ENCODE results near the gene MNT. TPM values are rescaled to one million over a fixed set of nuclear protein-coding genes. Genes with fewer than 3 reads are reported as not detected.

Gene MNT
- total RNA-seq, 1 donor from 2014 or later: 4.9 TPM

- TF ChIP-seq, protein P1, sequence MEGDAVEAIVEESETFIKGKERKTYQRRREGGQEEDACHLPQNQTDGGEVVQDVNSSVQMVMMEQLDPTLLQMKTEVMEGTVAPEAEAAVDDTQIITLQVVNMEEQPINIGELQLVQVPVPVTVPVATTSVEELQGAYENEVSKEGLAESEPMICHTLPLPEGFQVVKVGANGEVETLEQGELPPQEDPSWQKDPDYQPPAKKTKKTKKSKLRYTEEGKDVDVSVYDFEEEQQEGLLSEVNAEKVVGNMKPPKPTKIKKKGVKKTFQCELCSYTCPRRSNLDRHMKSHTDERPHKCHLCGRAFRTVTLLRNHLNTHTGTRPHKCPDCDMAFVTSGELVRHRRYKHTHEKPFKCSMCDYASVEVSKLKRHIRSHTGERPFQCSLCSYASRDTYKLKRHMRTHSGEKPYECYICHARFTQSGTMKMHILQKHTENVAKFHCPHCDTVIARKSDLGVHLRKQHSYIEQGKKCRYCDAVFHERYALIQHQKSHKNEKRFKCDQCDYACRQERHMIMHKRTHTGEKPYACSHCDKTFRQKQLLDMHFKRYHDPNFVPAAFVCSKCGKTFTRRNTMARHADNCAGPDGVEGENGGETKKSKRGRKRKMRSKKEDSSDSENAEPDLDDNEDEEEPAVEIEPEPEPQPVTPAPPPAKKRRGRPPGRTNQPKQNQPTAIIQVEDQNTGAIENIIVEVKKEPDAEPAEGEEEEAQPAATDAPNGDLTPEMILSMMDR (IDR thresholded peaks at IDR 0.05): no peak
- no peaks in the 10 kb centered on the region for H3K9me3 ChIP-seq
- no peak overlapping the region for H3K27ac ChIP-seq
- no peaks in the 10 kb centered on the region for H3K4me1 ChIP-seq
- H3K36me3 ChIP-seq: peaks cover 48 to 84% of the 10 kb centered on the region in 2 donors
- intact Hi-C loops (cut with DNase I): no loop called here
- DNase-seq (ENCODE audit: low spot score in 2 of 2): no peak
- no peaks in the 10 kb centered on the region for H3K27me3 ChIP-seq
- H3K4me3 ChIP-seq: no peak overlapping the region
These were observed 25.5 kb downstream of the MNT start for GRCh38 chr17:2375406-2375805.

DNA sequence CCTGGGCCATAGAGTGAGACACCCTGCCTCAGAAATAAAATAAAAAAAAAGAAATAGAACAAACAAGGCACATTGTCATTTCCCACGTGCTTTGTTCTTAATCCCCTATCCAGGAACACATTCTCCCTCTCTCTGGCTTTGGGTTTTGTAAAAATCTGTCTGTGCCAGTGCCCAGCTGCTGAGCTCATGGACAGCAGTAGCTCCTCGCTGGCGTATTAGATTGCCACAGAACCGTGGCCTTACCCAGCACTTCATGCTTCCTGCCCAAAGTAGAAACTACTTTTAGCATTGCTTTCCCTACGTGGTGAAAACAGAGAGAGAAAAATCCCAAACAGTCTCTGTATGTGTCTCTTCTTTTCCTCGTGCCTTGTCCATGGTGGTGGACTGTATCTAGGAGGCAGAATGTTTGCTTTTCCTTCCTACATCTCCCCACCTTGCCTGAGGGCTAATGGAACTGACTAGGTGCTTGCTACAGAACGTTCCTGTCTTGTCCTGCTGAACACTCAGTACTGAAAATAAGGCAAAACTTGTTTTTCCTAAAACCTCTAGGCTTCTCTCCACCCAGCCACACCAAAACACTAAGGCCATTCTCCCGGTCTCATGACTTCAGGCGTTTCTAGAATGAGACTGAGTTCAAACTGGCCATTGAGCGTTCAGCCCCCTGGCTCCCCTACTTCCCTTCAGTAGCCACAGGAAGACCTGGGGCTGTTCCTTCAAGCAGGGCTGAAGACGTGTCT lies 26.1 kb downstream of the MNT start:
- H3K4me3 ChIP-seq: no peak overlapping the region
- intact Hi-C loops (cut with DNase I): no loop called here
- no peaks in the 10 kb centered on the region for H3K27me3 ChIP-seq
- TF ChIP-seq, protein P1 (IDR thresholded peaks at IDR 0.05): no peak
- DNase-seq (ENCODE audit: low spot score in 2 of 2): no peak
- H3K27ac ChIP-seq: no peak overlapping the region
- H3K36me3 ChIP-seq: peaks cover 42 to 77% of the 10 kb centered on the region in 2 donors
- no peaks in the 10 kb centered on the region for H3K9me3 ChIP-seq
- no peaks in the 10 kb centered on the region for H3K4me1 ChIP-seq

DNA sequence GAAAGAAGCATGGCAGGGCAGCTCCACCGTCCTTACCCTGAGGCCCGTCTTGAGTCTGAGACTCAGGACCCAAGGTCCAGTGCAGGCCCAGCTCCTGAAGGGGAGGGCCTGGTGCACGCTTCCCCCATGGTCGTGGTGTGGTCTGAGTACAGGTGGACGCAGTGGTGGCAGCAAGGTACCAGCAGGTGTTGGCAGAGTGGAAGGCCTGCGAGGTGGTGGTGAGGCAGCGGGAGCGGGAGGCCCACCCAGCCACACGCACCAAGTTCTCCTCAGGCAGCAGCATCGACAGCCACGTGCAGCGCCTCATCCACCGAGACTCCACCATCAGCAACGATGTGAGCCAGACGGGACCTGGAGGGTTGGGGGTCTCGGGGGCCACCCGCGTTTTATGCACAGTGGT lies 27.7 kb downstream of the MNT start:
- intact Hi-C loops (cut with DNase I): no loop called here
- no peak for DNase-seq (ENCODE audit: low spot score in 2 of 2)
- H3K27me3 ChIP-seq: no peaks in the 10 kb centered on the region
- no peak overlapping the region for H3K27ac ChIP-seq
- no peaks in the 10 kb centered on the region for H3K4me1 ChIP-seq
- no peak overlapping the region for H3K4me3 ChIP-seq
- TF ChIP-seq, protein P1 (IDR thresholded peaks at IDR 0.05): no peak
- no peaks in the 10 kb centered on the region for H3K9me3 ChIP-seq
- peaks cover 34 to 70% of the 10 kb centered on the region in 2 donors for H3K36me3 ChIP-seq

DNA sequence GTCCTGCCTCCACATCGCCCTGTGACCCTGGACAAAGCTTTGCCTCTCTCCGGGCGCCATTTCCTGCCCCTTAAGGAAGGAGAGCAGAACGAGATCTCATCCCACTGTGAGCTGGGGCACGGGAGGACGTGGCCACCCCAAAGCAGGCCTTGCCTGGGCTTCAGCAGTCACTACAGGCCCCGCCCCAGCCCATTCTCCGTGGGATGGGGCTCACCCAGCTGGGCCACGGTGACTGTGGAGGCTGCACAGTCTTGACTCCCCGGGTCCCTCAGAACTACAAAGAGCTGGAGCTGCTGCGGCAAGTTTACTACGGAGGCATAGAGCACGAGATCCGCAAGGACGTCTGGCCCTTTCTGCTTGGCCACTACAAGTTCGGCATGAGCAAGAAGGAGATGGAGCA lies 28.2 kb downstream of the MNT start:
- H3K27ac ChIP-seq: no peak overlapping the region
- no peaks in the 10 kb centered on the region for H3K9me3 ChIP-seq
- no peaks in the 10 kb centered on the region for H3K4me1 ChIP-seq
- H3K27me3 ChIP-seq: no peaks in the 10 kb centered on the region
- no peak for DNase-seq (ENCODE audit: low spot score in 2 of 2)
- intact Hi-C loops (cut with DNase I): no loop called here
- H3K36me3 ChIP-seq: peaks cover 31 to 69% of the 10 kb centered on the region in 2 donors
- TF ChIP-seq, protein P1 (IDR thresholded peaks at IDR 0.05): no peak
- no peak overlapping the region for H3K4me3 ChIP-seq

DNA sequence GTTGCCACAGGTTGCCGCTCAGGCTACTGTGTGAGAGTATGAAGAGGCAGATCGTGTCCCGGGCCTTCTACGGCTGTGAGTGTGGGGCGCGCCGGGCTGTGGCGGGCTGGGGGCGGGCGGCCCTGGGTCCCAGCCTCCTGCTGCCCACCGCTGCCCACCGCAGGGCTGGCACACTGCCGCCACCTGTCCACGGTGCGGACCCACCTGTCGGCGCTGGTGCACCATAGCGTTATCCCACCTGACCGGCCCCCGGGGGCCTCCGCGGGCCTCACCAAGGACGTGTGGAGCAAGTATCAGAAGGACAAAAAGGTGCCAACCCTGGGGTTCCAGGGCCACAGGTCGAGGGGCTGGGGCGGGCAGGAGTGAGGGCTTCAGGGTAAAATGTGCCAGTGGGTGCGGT lies 28.7 kb downstream of the MNT start:
- Histone ChIP-seq H3K36me3 (peaks cover 29 to 72% of the 10 kb centered on the region in 2 donors), H3K27me3 (no peaks in the 10 kb centered on the region), H3K27ac (no peak overlapping the region), H3K9me3 (no peaks in the 10 kb centered on the region), H3K4me3 (no peak overlapping the region), H3K4me1 (no peaks in the 10 kb centered on the region)
- intact Hi-C loops (cut with DNase I): no loop called here
- TF ChIP-seq, protein P1 (IDR thresholded peaks at IDR 0.05): no peak
- DNase-seq (ENCODE audit: low spot score in 2 of 2): no peak

Measured in ascending aorta (tissue), 2 donors.